Endothelial cell (in vitro differentiated cells): ENCODE results near the gene PARD3. TPM values are rescaled to one million over a fixed set of nuclear protein-coding genes. Genes with fewer than 3 reads are reported as not detected.

Experiments
- DNase-seq: peaks from one replicate; pipeline ENCODE4 v3.0.0; 2021; ENCODE audit warnings: low spot score
- H3K27ac Mint-ChIP-seq: one replicate; pipeline ENCODE4 v1.8.0; 2021; ENCODE audit warnings: mixed read lengths, inconsistent platforms; ENCODE audit not compliant: unreplicated experiment
- H3K27me3 Mint-ChIP-seq: one replicate; pipeline ENCODE4 v1.8.0; 2021; ENCODE audit warnings: mild to moderate bottlenecking, moderate library complexity, mixed read lengths, inconsistent platforms; ENCODE audit not compliant: unreplicated experiment
- H3K36me3 Mint-ChIP-seq: one replicate; pipeline ENCODE4 v1.8.0; 2021; ENCODE audit warnings: mild to moderate bottlenecking, low read depth, mixed read lengths, inconsistent platforms; ENCODE audit not compliant: unreplicated experiment
- H3K4me1 Mint-ChIP-seq: one replicate; pipeline ENCODE4 v1.8.0; 2021; ENCODE audit warnings: mild to moderate bottlenecking, mixed read lengths, inconsistent platforms; ENCODE audit not compliant: unreplicated experiment
- H3K4me3 Mint-ChIP-seq: one replicate; pipeline ENCODE4 v1.8.0; 2021; ENCODE audit warnings: mild to moderate bottlenecking, mixed read lengths, inconsistent platforms; ENCODE audit not compliant: unreplicated experiment
- H3K9me3 Mint-ChIP-seq: one replicate; pipeline ENCODE4 v1.8.0; 2021; ENCODE audit warnings: mixed read lengths, inconsistent platforms; ENCODE audit not compliant: unreplicated experiment
- total RNA-seq: library from RNA; stranded (reverse); fragmentation: NEBNext Ultra II Directional; extraction: Animal tissue kit (Norgen Biotek cat#: 25700); gene quantifications from one replicate; pipeline ENCODE4 v1.2.1, GENCODE V29; 2021; ENCODE audit not compliant: unreplicated experiment
- TF ChIP-seq, protein P1 (sequence below): fragments of 200-600 bp; sonication (generic); IDR thresholded peaks from one replicate; pipeline ENCODE4 v1.5.0; 2021; ENCODE audit warnings: antibody characterized with exemption; ENCODE audit not compliant: unreplicated experiment

The PARD3 gene
- total RNA-seq, 1 donor from 2014 or later = 35.2 TPM

DNA sequence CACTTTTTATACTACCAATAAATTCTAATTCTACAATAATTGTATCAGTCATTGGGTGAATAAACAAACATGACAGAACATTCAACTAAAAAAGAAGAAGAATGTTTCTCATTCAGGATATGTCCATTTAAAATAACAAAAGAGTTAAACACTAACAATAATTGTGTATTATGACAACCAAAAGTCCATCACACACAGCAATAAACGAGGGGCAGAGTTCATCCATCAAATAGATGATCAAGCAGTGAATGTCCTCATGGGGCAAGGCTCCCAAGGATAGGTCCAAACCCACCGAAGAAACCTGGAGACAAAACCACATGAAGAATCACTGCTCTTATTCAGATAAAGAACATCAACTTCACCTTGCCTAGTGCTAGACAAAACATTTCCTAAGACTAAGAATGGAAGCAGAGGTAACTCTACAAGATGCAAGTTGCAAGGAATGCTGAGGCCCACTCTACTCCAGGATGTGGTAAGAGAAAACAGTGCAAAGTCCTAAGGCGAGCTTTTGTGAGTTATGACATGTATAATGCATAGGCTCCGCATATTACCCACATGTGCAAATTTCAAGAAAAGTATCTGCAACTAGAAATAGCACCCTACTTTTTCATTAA is 115.1 kb downstream of the PARD3 start:
- no peak overlapping the region for H3K27ac Mint-ChIP-seq
- TF ChIP-seq, protein P1, sequence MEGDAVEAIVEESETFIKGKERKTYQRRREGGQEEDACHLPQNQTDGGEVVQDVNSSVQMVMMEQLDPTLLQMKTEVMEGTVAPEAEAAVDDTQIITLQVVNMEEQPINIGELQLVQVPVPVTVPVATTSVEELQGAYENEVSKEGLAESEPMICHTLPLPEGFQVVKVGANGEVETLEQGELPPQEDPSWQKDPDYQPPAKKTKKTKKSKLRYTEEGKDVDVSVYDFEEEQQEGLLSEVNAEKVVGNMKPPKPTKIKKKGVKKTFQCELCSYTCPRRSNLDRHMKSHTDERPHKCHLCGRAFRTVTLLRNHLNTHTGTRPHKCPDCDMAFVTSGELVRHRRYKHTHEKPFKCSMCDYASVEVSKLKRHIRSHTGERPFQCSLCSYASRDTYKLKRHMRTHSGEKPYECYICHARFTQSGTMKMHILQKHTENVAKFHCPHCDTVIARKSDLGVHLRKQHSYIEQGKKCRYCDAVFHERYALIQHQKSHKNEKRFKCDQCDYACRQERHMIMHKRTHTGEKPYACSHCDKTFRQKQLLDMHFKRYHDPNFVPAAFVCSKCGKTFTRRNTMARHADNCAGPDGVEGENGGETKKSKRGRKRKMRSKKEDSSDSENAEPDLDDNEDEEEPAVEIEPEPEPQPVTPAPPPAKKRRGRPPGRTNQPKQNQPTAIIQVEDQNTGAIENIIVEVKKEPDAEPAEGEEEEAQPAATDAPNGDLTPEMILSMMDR = no peak
- H3K27me3 Mint-ChIP-seq = peaks cover 6% of the 10 kb centered on the region
- peaks cover 48% of the 10 kb centered on the region for H3K4me1 Mint-ChIP-seq
- no peaks in the 10 kb centered on the region for H3K36me3 Mint-ChIP-seq
- no peak overlapping the region for H3K4me3 Mint-ChIP-seq
- no peak for DNase-seq
- H3K9me3 Mint-ChIP-seq = no peaks in the 10 kb centered on the region

DNA sequence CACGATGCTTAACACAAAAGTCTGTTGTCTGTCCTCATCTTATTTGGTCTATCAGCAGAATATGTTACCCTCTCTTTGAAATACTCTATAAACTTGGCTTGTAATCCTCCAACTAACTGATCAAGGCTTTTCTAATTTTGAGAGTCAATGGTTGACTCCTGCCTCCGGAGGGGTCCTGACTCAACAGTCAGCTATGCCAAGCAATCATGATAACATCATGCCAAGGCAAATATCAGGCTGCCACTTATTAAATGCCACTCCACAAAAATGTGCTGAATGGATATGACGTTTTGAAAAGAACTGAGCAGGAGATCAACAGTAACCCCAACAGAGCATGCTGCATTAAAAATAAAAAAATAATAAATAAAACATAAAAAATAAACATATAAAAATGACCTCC is 116.1 kb downstream of the PARD3 start:
- H3K9me3 Mint-ChIP-seq = no peaks in the 10 kb centered on the region
- H3K4me3 Mint-ChIP-seq = no peak overlapping the region
- TF ChIP-seq, protein P1 = no peak
- no peaks in the 10 kb centered on the region for H3K36me3 Mint-ChIP-seq
- H3K27ac Mint-ChIP-seq = no peak overlapping the region
- H3K4me1 Mint-ChIP-seq = peaks cover 51% of the 10 kb centered on the region
- no peak for DNase-seq
- H3K27me3 Mint-ChIP-seq = peaks cover 7% of the 10 kb centered on the region

DNA sequence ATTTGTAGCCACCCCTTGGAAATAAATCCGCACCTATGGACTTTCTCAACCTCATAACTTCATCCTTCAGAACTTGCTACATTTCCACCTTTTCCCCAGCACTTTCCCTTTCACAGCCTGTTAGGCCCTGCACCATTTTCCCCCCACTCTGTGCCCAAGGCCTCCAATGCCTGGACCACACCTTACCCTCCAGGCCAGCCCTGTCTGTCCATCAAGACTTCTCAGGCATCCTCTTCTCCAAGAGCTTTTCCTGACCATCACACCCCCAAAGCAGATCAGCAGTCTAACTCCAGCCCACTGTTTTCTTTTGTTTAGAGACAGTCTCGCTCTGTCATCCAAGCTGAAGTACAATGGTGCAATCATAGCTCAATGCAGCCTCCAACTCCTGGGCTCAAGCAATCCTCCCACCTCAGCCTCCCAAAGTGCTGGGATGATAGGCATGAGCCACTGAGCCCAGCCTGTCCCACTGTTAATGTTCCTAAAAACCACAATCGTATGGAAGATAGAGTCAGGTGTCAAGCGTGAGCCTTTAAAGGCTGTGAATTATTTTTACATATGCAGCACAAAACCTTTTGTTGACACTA is 116.8 kb downstream of the PARD3 start:
- Mint-ChIP-seq H3K4me1 (peaks cover 47% of the 10 kb centered on the region), H3K27me3 (peaks cover 7% of the 10 kb centered on the region), H3K4me3 (no peak overlapping the region), H3K9me3 (no peaks in the 10 kb centered on the region), H3K36me3 (no peaks in the 10 kb centered on the region), H3K27ac (no peak overlapping the region)
- TF ChIP-seq, protein P1 = no peak
- DNase-seq = no peak

DNA sequence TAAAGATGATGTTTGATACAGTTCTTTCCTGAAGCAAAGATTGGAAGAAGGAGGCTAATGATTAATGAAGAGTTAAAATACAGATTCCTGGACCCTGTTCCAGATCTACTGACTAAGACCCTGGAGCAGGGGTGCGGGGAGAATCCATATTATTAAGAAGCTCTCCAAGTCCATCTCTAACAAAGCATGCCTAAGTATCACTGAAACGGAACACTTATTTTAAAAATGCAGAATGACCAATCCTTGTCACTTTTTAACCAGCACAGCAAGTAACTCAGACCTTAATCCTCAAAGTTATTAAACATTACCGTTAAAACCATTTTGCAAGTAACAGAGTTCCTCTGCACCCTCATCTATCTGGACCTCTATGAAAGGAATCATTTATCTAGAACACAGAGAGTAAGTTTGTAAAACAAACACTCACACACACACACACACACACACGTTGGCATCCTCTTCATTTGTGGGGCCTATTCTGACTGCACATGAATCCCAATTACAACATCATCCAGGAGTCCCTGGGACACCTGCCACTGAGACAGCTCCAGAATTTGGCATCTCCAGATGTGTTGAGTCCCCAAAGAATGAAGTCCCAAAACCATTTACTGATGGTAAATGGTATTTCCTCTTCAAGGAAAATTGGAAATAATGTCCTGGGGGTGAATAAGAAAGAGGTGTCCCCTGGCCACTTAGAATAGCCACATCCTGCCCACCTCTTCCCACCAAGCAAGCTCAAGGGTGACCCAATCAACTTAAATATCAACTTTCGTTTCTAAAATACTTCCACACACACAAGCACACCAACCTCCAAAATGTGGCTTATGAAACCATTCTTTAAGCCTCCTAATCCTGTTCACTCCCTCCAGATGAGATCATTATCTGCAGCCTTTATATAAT is 117.5 kb downstream of the PARD3 start:
- Mint-ChIP-seq H3K27me3 (peaks cover 7% of the 10 kb centered on the region), H3K4me3 (no peak overlapping the region), H3K36me3 (no peaks in the 10 kb centered on the region), H3K4me1 (peaks cover 44% of the 10 kb centered on the region), H3K9me3 (no peaks in the 10 kb centered on the region), H3K27ac (no peak overlapping the region)
- DNase-seq = no peak
- TF ChIP-seq, protein P1 = no peak
